Mesenchymal stem cell (in vitro differentiated cells and primary cell): Measurements from ENCODE around the gene HCK.
A peak's percentile ranks its signal among the peaks of the same experiment; 100 is the strongest.

Experiments used
- DNase-seq: peaks from one replicate; pipeline ENCODE4 v3.0.0-alpha.2; 2013
- H2AFZ ChIP-seq: one replicate; pipeline ENCODE4 v1.6.1; 2013; ENCODE audit warnings: low read depth, mild to moderate bottlenecking, control low read depth, inconsistent platforms, low read length, moderate library complexity
- H2AK5ac ChIP-seq: 2 replicates; pipeline ENCODE4 v1.6.1; 2013; ENCODE audit warnings: low read length, moderate library complexity, mild to moderate bottlenecking, inconsistent platforms; ENCODE audit not compliant: severe bottlenecking
- H2BK120ac ChIP-seq: one replicate; pipeline ENCODE4 v1.6.1; 2013; ENCODE audit warnings: low read depth, mild to moderate bottlenecking, inconsistent platforms, low read length, moderate library complexity
- H2BK12ac ChIP-seq, 2 experiments: one replicate each; pipeline ENCODE4 v1.6.1; 2013; ENCODE audit warnings: inconsistent platforms in 2 of 2, low read length in 2 of 2, mild to moderate bottlenecking in 2 of 2, moderate library complexity in 2 of 2, control low read depth in 1 of 2
- H2BK15ac ChIP-seq: one replicate; pipeline ENCODE4 v1.6.1; 2013; ENCODE audit warnings: mild to moderate bottlenecking, low read depth, inconsistent platforms; ENCODE audit not compliant: poor library complexity, severe bottlenecking
- H2BK5ac ChIP-seq: 2 replicates; pipeline ENCODE4 v1.6.1; 2013; ENCODE audit warnings: low read depth, mild to moderate bottlenecking, low read length, control low read depth, inconsistent platforms; ENCODE audit not compliant: poor library complexity, severe bottlenecking
- H3K14ac ChIP-seq, 2 experiments: one replicate each; pipeline ENCODE4 v1.6.1; 2013; ENCODE audit warnings: inconsistent platforms in 2 of 2, low read length in 2 of 2, control low read depth in 1 of 2, mild to moderate bottlenecking in 1 of 2, moderate library complexity in 1 of 2
- H3K18ac ChIP-seq, 2 experiments: one replicate each; pipeline ENCODE4 v1.6.1; 2013; ENCODE audit warnings: inconsistent platforms in 2 of 2, low read length in 2 of 2, control low read depth in 1 of 2, low read depth in 1 of 2, mild to moderate bottlenecking in 1 of 2
- H3K23ac ChIP-seq, 2 experiments: one replicate each; pipeline ENCODE4 v1.6.1; 2013; ENCODE audit warnings: inconsistent platforms in 2 of 2, low read length in 2 of 2, mild to moderate bottlenecking in 2 of 2, moderate library complexity in 2 of 2, control low read depth in 1 of 2
- H3K27ac ChIP-seq: 2 replicates; pipeline ENCODE4 v1.5.1; 2013; ENCODE audit warnings: mild to moderate bottlenecking, moderate library complexity, low read length, control low read depth, inconsistent platforms; ENCODE audit not compliant: poor library complexity, severe bottlenecking
- H3K27me3 ChIP-seq, 2 experiments: 2 replicates each; pipeline versions ENCODE4 v1.6.1 to v1.7.0; 2013; ENCODE audit warnings: low read length in 2 of 2, mild to moderate bottlenecking in 2 of 2, moderate library complexity in 2 of 2, control low read depth in 1 of 2, inconsistent platforms in 1 of 2; ENCODE audit not compliant: control insufficient read depth in 1 of 2, insufficient read depth in 1 of 2
- H3K36me3 ChIP-seq, 2 experiments: 2 replicates each; pipeline versions ENCODE4 v1.6.1 to v1.7.0; 2013; ENCODE audit warnings: low read length in 2 of 2, control low read depth in 1 of 2, inconsistent platforms in 1 of 2, low read depth in 1 of 2, mild to moderate bottlenecking in 1 of 2; ENCODE audit not compliant: insufficient read depth in 2 of 2, control insufficient read depth in 1 of 2
- H3K4ac ChIP-seq, 2 experiments: one replicate each; pipeline ENCODE4 v1.6.1; 2013; ENCODE audit warnings: inconsistent platforms in 2 of 2, low read length in 2 of 2, mild to moderate bottlenecking in 2 of 2, moderate library complexity in 2 of 2, control low read depth in 1 of 2, low read depth in 1 of 2
- H3K4me1 ChIP-seq: 2 replicates; pipeline ENCODE4 v1.6.1; 2013; ENCODE audit warnings: low read depth, low read length, control low read depth; ENCODE audit not compliant: control insufficient read depth, insufficient read depth
- H3K4me2 ChIP-seq: 2 replicates; pipeline ENCODE4 v1.6.1; 2013; ENCODE audit warnings: low read length, mild to moderate bottlenecking, inconsistent platforms; ENCODE audit not compliant: poor library complexity, severe bottlenecking
- H3K4me3 ChIP-seq, 2 experiments: 2 replicates each; pipeline versions ENCODE4 v1.5.1 to v1.7.0; 2013; ENCODE audit warnings: low read length in 2 of 2, mild to moderate bottlenecking in 2 of 2, control low read depth in 1 of 2, low read depth in 1 of 2; ENCODE audit not compliant: insufficient read depth in 1 of 2
- H3K79me1 ChIP-seq: replicated peaks from 2 replicates; pipeline ENCODE4 v1.6.1; 2013; ENCODE audit warnings: mild to moderate bottlenecking, control low read depth, low read length, inconsistent platforms; ENCODE audit not compliant: poor library complexity, severe bottlenecking
- H3K9ac ChIP-seq: 2 replicates; pipeline ENCODE4 v1.7.0; 2013; ENCODE audit warnings: mild to moderate bottlenecking, low read length, moderate library complexity
- H3K9me3 ChIP-seq: 2 replicates; pipeline ENCODE4 v1.7.0; 2013; ENCODE audit warnings: mild to moderate bottlenecking, low read length; ENCODE audit not compliant: control insufficient read depth
- H4K8ac ChIP-seq: one replicate; pipeline ENCODE4 v1.6.1; 2013; ENCODE audit warnings: inconsistent platforms, mild to moderate bottlenecking, low read length, moderate library complexity
- H4K91ac ChIP-seq: one replicate; pipeline ENCODE4 v1.6.1; 2013; ENCODE audit warnings: mild to moderate bottlenecking, low read length, inconsistent platforms
- WGBS: methylation state at CpG from one replicate; pipeline ENCODE4 v1.1.7; 2013; ENCODE audit warnings: mixed read lengths; 5-methylcytosine and 5-hydroxymethylcytosine counted together

The HCK gene

DNA sequence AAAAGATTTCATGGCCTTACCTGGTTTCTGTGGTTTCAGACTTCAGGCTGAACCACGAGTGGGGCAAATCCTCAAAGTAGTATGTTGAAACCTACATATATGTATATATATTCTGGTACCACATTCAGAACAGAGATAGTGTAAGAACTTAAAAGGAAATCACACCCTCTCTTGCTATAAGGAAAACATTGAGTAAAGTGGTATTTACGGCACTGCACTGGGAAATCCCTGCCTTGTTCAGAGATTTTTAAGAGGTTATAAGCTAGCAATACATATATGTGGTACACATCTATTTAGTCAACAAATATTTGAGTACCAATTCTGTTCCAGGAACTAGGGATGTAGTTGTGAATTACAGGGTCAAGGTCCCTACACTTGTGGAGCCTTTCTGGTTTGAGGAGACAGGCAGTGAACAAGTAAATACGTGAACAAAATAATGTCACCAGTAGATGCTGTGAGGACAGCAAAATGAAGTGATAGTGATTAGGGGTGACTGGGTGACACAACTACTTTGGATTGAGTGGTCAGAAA lies 59.2 kb downstream of the HCK start:
- Histone ChIP-seq H2BK12ac (no peak overlapping the region), H3K18ac (no peak overlapping the region), H4K8ac (no peak overlapping the region), H2AFZ (no peak overlapping the region), H3K4ac (no peak overlapping the region), H2AK5ac (no peak overlapping the region), H3K79me1 (peaks cover 26% of the 10 kb centered on the region), H3K9me3 (no peaks in the 10 kb centered on the region), H3K4me2 (no peak overlapping the region), H3K36me3 (peaks cover 5 to 13% of the 10 kb centered on the region in 2 experiments), H3K23ac (no peak overlapping the region), H3K4me1 (peaks cover 12% of the 10 kb centered on the region), H3K27ac (no peak overlapping the region), H2BK5ac (no peak overlapping the region), H3K27me3 (no peaks in the 10 kb centered on the region), H2BK15ac (no peak overlapping the region), H3K9ac (peak overlapping the region; percentile 100), H2BK120ac (no peak overlapping the region), H3K4me3 (peak overlapping the region in 1 of 2 experiments; percentile 99), H4K91ac (no peak overlapping the region), H3K14ac (no peak overlapping the region)
- WGBS: 93% methylated on average over 3 of the region's 3 CpGs
- no peak for DNase-seq

- no peak overlapping the region for H3K27ac ChIP-seq
Observed at GRCh38 chr20:32111753-32112152, 59.7 kb downstream of the HCK start.

DNA sequence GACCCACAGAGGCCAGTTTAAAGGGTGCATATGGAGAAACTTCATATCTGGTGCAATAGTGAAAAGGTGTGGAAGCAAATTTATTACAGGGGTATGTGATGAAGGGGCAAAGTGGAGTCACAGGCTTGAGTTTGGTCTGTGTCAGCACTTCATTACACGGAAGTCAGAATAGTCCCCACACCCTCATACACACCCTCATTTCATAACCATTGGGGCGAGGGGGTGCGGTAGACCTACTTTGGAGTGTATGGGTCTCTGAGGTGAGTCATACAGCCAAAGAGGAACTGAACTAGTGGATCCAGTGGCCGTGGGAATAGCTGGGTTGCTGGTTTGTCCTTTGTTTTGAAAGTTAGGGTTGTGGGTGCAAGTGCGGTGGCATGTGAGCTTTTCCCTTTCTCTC lies 60.8 kb downstream of the HCK start:
- Histone ChIP-seq H4K8ac (no peak overlapping the region), H3K36me3 (peaks cover 5 to 13% of the 10 kb centered on the region in 2 experiments), H2BK120ac (no peak overlapping the region), H3K4me3 (no peak overlapping the region), H3K14ac (no peak overlapping the region), H4K91ac (no peak overlapping the region), H2AFZ (no peak overlapping the region), H3K18ac (no peak overlapping the region), H3K4ac (no peak overlapping the region), H3K9me3 (no peaks in the 10 kb centered on the region), H3K27ac (no peak overlapping the region), H2BK5ac (no peak overlapping the region), H2AK5ac (no peak overlapping the region), H3K79me1 (peaks cover 33% of the 10 kb centered on the region), H3K9ac (no peak overlapping the region), H2BK12ac (no peak overlapping the region), H3K4me1 (peaks cover 14% of the 10 kb centered on the region), H3K27me3 (no peaks in the 10 kb centered on the region), H3K23ac (no peak overlapping the region), H2BK15ac (no peak overlapping the region), H3K4me2 (no peak overlapping the region)
- no peak for DNase-seq
- 93% methylated on average over 4 of the region's 5 CpGs for WGBS

More at GRCh38 chr20:32111753-32112152, 59.7 kb downstream of the HCK start:
- Histone ChIP-seq H3K4me3 (no peak overlapping the region), H3K18ac (no peak overlapping the region), H3K14ac (no peak overlapping the region), H2BK5ac (no peak overlapping the region), H3K9ac (no peak overlapping the region), H3K4ac (no peak overlapping the region), H3K4me1 (peaks cover 14% of the 10 kb centered on the region), H4K8ac (no peak overlapping the region), H3K4me2 (no peak overlapping the region), H3K79me1 (peaks cover 30% of the 10 kb centered on the region), H3K23ac (peak overlapping the region in 1 of 2 experiments; percentile 50), H3K36me3 (peaks cover 5 to 13% of the 10 kb centered on the region in 2 experiments), H2AFZ (no peak overlapping the region), H2BK120ac (no peak overlapping the region), H3K27me3 (no peaks in the 10 kb centered on the region), H3K9me3 (no peaks in the 10 kb centered on the region), H4K91ac (no peak overlapping the region), H2BK12ac (no peak overlapping the region), H2AK5ac (no peak overlapping the region), H2BK15ac (no peak overlapping the region)
- DNase-seq: no peak
- 98% methylated on average over 3 of the region's 3 CpGs for WGBS

- Histone ChIP-seq H3K27ac (no peak overlapping the region), H4K8ac (no peak overlapping the region), H3K18ac (no peak overlapping the region), H3K9ac (no peak overlapping the region), H2BK12ac (no peak overlapping the region), H3K4me1 (peaks cover 14% of the 10 kb centered on the region), H2BK5ac (no peak overlapping the region), H3K14ac (no peak overlapping the region), H3K9me3 (no peaks in the 10 kb centered on the region), H3K4ac (no peak overlapping the region), H3K4me3 (no peak overlapping the region), H3K23ac (no peak overlapping the region), H2AK5ac (no peak overlapping the region), H3K4me2 (no peak overlapping the region), H3K79me1 (peaks cover 34% of the 10 kb centered on the region), H3K36me3 (peaks cover 9 to 13% of the 10 kb centered on the region in 2 experiments), H4K91ac (no peak overlapping the region), H2BK15ac (no peak overlapping the region), H2AFZ (no peak overlapping the region), H3K27me3 (no peaks in the 10 kb centered on the region), H2BK120ac (no peak overlapping the region)
- DNase-seq: no peak
- 100% methylated on average over 2 of the region's 2 CpGs for WGBS
Observed at GRCh38 chr20:32113591-32114260, 61.7 kb downstream of the HCK start.
